GM12878 (cell line): ENCODE data around the gene SIK3. TPM values are rescaled to one million over a fixed set of nuclear protein-coding genes. Genes with fewer than 3 reads are reported as not detected.

Experiments used
- ATAC-seq: fragments of 200-7000 bp; cut with Tn5 transposase; 3 replicates; pipeline ENCODE4 v1.9.1; 2020; ENCODE audit warnings: mild to moderate bottlenecking, moderate library complexity
- BruUV-seq: library from RNA; stranded (reverse); fragments of 400-500 nt; replicated peaks from 2 replicates; lab custom pipeline; 2021; lab: Mats Ljungman, UMichigan
- CTCF ChIA-PET: fragments of 300-600 bp; sonication (Branson Sonifier 250); formaldehyde crosslinking; extraction: SDS; loops from one replicate; lab custom pipeline; 2021; ENCODE audit warnings: inconsistent platforms; lab: Yijun Ruan, JAX
- POLR2A ChIA-PET: fragments of 350-600 bp; formaldehyde crosslinking; extraction: SDS; loops from one replicate; lab custom pipeline; 2021; ENCODE audit warnings: inconsistent platforms; lab: Charles Lee
- RAD21 ChIA-PET: fragments of 300-600 bp; sonication (Branson Sonifier 250); formaldehyde crosslinking; loops from one replicate; lab custom pipeline; 2023; ENCODE audit warnings: antibody characterized with exemption; ENCODE audit not compliant: unreplicated experiment; lab: Charles Lee
- SMC1A ChIA-PET: fragments of 300-600 bp; sonication (Branson Sonifier 250); formaldehyde crosslinking; loops from one replicate; lab custom pipeline; 2023; ENCODE audit not compliant: unreplicated experiment, uncharacterized antibody; lab: Charles Lee
- DNase-seq: peaks from one replicate; pipeline ENCODE4 v3.0.0-alpha.2; 2011; ENCODE audit warnings: low read depth, low spot score
- FAIRE-seq: peaks from 3 replicates; lab custom pipeline; 2011; peaks lifted over from hg19 to GRCh38; lab: Jason Lieb, UNC
- H2AFZ ChIP-seq: 2 replicates; pipeline ENCODE4 v1.6.0; 2011; ENCODE audit warnings: low read depth, low read length, control low read depth; ENCODE audit not compliant: control insufficient read depth
- H3K27ac ChIP-seq: 2 replicates; pipeline ENCODE4 v1.5.1; 2011; ENCODE audit warnings: control low read depth; ENCODE audit not compliant: control insufficient read depth, insufficient read depth
- H3K27me3 ChIP-seq, 2 experiments: replicated peaks in 1 of 2; 2 replicates each; pipeline versions ENCODE4 v1.6.0 to v1.6.1; 2011; ENCODE audit warnings: low read length in 1 of 2; ENCODE audit not compliant: control insufficient read depth in 2 of 2, insufficient read depth in 2 of 2
- H3K36me3 ChIP-seq, 2 experiments: 2 replicates each; pipeline ENCODE4 v1.5.1; 2011; ENCODE audit warnings: low read length in 1 of 2; ENCODE audit not compliant: control insufficient read depth in 2 of 2, insufficient read depth in 2 of 2
- H3K4me1 ChIP-seq: 2 replicates; pipeline ENCODE4 v1.6.1; 2011; ENCODE audit warnings: mild to moderate bottlenecking, low read length, moderate library complexity, mixed read lengths; ENCODE audit not compliant: control insufficient read depth, insufficient read depth
- H3K4me2 ChIP-seq: 2 replicates; pipeline ENCODE4 v1.6.0; 2011; ENCODE audit warnings: control low read depth; ENCODE audit not compliant: control insufficient read depth, insufficient read depth
- H3K4me3 ChIP-seq: fragments of 200-600 bp; sonication (generic); 2 replicates; pipeline ENCODE4 v1.5.1; 2016
- H3K79me2 ChIP-seq: 2 replicates; pipeline ENCODE4 v1.6.0; 2011; ENCODE audit warnings: low read length; ENCODE audit not compliant: control insufficient read depth, insufficient read depth
- H3K9ac ChIP-seq: 2 replicates; pipeline ENCODE4 v1.8.0; 2011; ENCODE audit warnings: low read length, control low read depth, mixed read lengths; ENCODE audit not compliant: control insufficient read depth, insufficient read depth
- H3K9me3 ChIP-seq: replicated peaks from 3 replicates; pipeline ENCODE4 v1.5.1; 2011; ENCODE audit warnings: mild to moderate bottlenecking, low read length; ENCODE audit not compliant: control insufficient read depth, insufficient read depth
- H4K20me1 ChIP-seq: 2 replicates; pipeline ENCODE4 v1.6.0; 2011; ENCODE audit not compliant: control insufficient read depth, insufficient read depth
- IKZF2 ChIP-seq, 2 experiments: fragments of 450-650 bp; IDR thresholded peaks; 2 replicates each; pipeline ENCODE4 v1.6.1; 2017; ENCODE audit warnings: mild to moderate bottlenecking in 2 of 2, moderate library complexity in 2 of 2
- RB1 ChIP-seq: fragments of 450-650 bp; formaldehyde crosslinking; IDR thresholded peaks from 2 replicates; pipeline ENCODE4 v1.6.1; 2017; ENCODE audit warnings: mild to moderate bottlenecking, borderline replicate concordance
- RUNX3 ChIP-seq: IDR thresholded peaks from 2 replicates; pipeline ENCODE4 v1.6.1; 2012; ENCODE audit warnings: low read length, inconsistent platforms
- SREBF1 ChIP-seq: IDR thresholded peaks from 2 replicates; pipeline ENCODE4 v1.6.1; 2012; ENCODE audit warnings: mild to moderate bottlenecking, low read length
- WGBS: methylation state at CpG from one replicate; pipeline ENCODE4 v1.1.6; 2016; ENCODE audit warnings: low lambda C conversion rate; ENCODE audit not compliant: insufficient replicate concordance, insufficient coverage; ENCODE audit errors: missing lambda C conversion rate; 5-methylcytosine and 5-hydroxymethylcytosine counted together
- in situ Hi-C: fragments of 300-500 bp; cut with MboI; formaldehyde crosslinking; loops from 9 replicates; pipeline ENCODE4 v1.14.3; 2018; ENCODE audit warnings: mixed read lengths
- intact Hi-C: fragments of 100-400 bp; cut with micrococcal nuclease; formaldehyde crosslinking; loops from one replicate; pipeline ENCODE4 v1.14.2; 2022; ENCODE audit not compliant: unreplicated experiment
- polyA plus RNA-seq, 11 experiments: library from polyadenylated mRNA; depleted of rRNA in 4 of 11; unstranded in 6 of 11; stranded (reverse) in 5 of 11; fragments of >200 nt; fragmentation: Nextera tagmentation in 4 of 11; fragmentation: Illumina TruSeq in 1 of 11; extraction: Ambion mirVana in 4 of 11; extraction: Trizol in 1 of 11; gene quantifications; 1 replicate in 1 of 11; 2 replicates in 10 of 11; pipeline versions ENCODE4 v1.2.1 to v1.2.3, GENCODE V29; 2011 to 2016; ENCODE audit warnings: inconsistent platforms in 2 of 11, missing spikeins in 2 of 11, low read depth in 1 of 11
- total RNA-seq, 4 experiments: library from RNA; depleted of rRNA in 3 of 4; stranded (reverse); fragments of >200 nt in 3 of 4; fragmentation: Illumina TruSeq in 1 of 4; extraction: Trizol in 1 of 4; gene quantifications; 2 replicates each; pipeline versions ENCODE4 v1.2.1 to v1.2.3, GENCODE V29; 2013 to 2021
- TF ChIP-seq, protein P1 (sequence below): fragments of 450-650 bp; IDR thresholded peaks from 2 replicates; pipeline ENCODE4 v1.6.1; 2018; ENCODE audit warnings: mild to moderate bottlenecking, low read depth, moderate library complexity; ENCODE audit not compliant: partially characterized antibody

The SIK3 gene
- total and polyA plus RNA-seq, 10 of the 15 experiments (the other 5 are each of a cell fraction or from before 2014, with no cell fraction given), result 2.5 to 31.9 (median 11.1) TPM

- DNase-seq (peak; percentile 57), FAIRE-seq (no peak), ATAC-seq (peak; percentile 57)
- in situ Hi-C loops (no loop called here), intact Hi-C loops (loop anchor here (1.0 to 5.0 kb wide), 3 partner anchors 14 to 55 kb away; no protein-coding TSS in a partner anchor)
- H3K4me2 ChIP-seq, result peak overlapping the region; percentile 85
- H3K9ac ChIP-seq, result no peak overlapping the region
- no peaks in the 10 kb centered on the region for H3K27me3 ChIP-seq
- H3K9me3 ChIP-seq, result no peaks in the 10 kb centered on the region
- H3K36me3 ChIP-seq, result no peaks in the 10 kb centered on the region
- H3K4me1 ChIP-seq, result peaks cover 42% of the 10 kb centered on the region
- ChIA-PET CTCF (interaction anchor here (0.6 to 2.3 kb wide), 16 partner anchors 12 to 1997 kb away, joined by 3 to 10 read pairs (median 4); no protein-coding TSS in a partner anchor), POLR2A (interaction anchor here (0.8 to 2.2 kb wide), 8 partner anchors 10 to 223 kb away, joined by 3 to 13 read pairs (median 3); no protein-coding TSS in a partner anchor), SMC1A (interaction anchor here (0.6 to 7.3 kb wide), 22 partner anchors 12 to 976 kb away, joined by 3 to 73 read pairs (median 4); partner anchors contain the start of gene SIK3), RAD21 (interaction anchor here (0.7 to 3.1 kb wide), 9 partner anchors 12 to 154 kb away, joined by 3 to 22 read pairs (median 5); no protein-coding TSS in a partner anchor)
- WGBS, result 47% methylated on average over 3 of the region's 3 CpGs
- peak overlapping the region; percentile 4 for H3K27ac ChIP-seq
- H3K4me3 ChIP-seq, result peak overlapping the region; percentile 28; the same call in 1 of the 2 replicates
- BruUV-seq, result no TSS peak
- no peak overlapping the region for H2AFZ ChIP-seq
- TF ChIP-seq RB1 (no peak), SREBF1 (no peak), RUNX3 (peak; percentile 71), IKZF2 (IDR thresholded peaks at IDR 0.05) (peak in 1 of 2 experiments; percentile 27; a peak in 1 of 4 replicates)
- TF ChIP-seq, protein P1, sequence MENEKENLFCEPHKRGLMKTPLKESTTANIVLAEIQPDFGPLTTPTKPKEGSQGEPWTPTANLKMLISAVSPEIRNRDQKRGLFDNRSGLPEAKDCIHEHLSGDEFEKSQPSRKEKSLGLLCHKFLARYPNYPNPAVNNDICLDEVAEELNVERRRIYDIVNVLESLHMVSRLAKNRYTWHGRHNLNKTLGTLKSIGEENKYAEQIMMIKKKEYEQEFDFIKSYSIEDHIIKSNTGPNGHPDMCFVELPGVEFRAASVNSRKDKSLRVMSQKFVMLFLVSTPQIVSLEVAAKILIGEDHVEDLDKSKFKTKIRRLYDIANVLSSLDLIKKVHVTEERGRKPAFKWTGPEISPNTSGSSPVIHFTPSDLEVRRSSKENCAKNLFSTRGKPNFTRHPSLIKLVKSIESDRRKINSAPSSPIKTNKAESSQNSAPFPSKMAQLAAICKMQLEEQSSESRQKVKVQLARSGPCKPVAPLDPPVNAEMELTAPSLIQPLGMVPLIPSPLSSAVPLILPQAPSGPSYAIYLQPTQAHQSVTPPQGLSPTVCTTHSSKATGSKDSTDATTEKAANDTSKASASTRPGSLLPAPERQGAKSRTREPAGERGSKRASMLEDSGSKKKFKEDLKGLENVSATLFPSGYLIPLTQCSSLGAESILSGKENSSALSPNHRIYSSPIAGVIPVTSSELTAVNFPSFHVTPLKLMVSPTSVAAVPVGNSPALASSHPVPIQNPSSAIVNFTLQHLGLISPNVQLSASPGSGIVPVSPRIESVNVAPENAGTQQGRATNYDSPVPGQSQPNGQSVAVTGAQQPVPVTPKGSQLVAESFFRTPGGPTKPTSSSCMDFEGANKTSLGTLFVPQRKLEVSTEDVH, result no peak
- H3K79me2 ChIP-seq, result peaks cover 65% of the 10 kb centered on the region
- no peaks in the 10 kb centered on the region for H4K20me1 ChIP-seq
Measured at GRCh38 chr11:117076941-117077691, 21.1 kb downstream of the SIK3 start.
